ENCODE measurements around the gene CHCHD6.

- no peak for TF ChIP-seq CTCF (IDR thresholded peaks at IDR 0.05)
- TF ChIP-seq POLR2A (IDR thresholded peaks at IDR 0.05) = no peak
Observed at GRCh38 chr3:126945171-126945721, 241.2 kb downstream of the CHCHD6 start.
